SU-DHL-6 (cell line): ENCODE results near the gene IL36A.

Source experiments
- EZH2phosphoT487 ChIP-seq: fragments of 200-600 bp; sonication (generic), shearing (Covaris generic); conservative IDR thresholded peaks from 2 replicates; pipeline ENCODE4 v1.6.1; 2018; ENCODE audit warnings: mild to moderate bottlenecking, antibody characterized with exemption, low read length, moderate library complexity, mixed read lengths
- TF ChIP-seq, protein P1 (sequence below): fragments of 200-600 bp; sonication (generic); IDR thresholded peaks from one replicate; pipeline ENCODE4 v1.5.1; 2017; ENCODE audit warnings: antibody characterized with exemption, mild to moderate bottlenecking, low read length, moderate library complexity; ENCODE audit not compliant: insufficient read depth, poor library complexity, severe bottlenecking

DNA sequence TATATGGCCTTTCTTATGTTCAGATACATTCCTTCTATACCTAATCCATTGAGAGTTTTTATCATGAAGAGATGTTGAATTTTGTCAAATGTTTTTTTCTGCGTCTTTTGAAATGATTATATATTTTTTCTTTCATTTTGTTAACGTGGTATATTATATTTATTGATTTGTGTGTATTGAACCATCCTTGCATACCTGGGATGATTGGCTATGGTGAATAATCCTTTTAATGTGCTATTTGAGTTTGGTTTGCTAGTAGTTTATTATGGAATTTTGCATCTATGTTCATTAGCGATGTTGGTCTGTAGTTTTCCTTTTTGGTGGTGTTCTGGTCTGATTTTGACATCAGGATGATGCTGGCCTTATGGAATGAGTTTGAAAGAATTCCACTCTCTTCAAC, 15.6 kb upstream of the IL36A start:
- TF ChIP-seq, protein P1, sequence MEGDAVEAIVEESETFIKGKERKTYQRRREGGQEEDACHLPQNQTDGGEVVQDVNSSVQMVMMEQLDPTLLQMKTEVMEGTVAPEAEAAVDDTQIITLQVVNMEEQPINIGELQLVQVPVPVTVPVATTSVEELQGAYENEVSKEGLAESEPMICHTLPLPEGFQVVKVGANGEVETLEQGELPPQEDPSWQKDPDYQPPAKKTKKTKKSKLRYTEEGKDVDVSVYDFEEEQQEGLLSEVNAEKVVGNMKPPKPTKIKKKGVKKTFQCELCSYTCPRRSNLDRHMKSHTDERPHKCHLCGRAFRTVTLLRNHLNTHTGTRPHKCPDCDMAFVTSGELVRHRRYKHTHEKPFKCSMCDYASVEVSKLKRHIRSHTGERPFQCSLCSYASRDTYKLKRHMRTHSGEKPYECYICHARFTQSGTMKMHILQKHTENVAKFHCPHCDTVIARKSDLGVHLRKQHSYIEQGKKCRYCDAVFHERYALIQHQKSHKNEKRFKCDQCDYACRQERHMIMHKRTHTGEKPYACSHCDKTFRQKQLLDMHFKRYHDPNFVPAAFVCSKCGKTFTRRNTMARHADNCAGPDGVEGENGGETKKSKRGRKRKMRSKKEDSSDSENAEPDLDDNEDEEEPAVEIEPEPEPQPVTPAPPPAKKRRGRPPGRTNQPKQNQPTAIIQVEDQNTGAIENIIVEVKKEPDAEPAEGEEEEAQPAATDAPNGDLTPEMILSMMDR, result no peak
- TF ChIP-seq EZH2phosphoT487, result no peak
